Measurements from ENCODE around the gene ANK3.

GRCh38 chr10:60148266-60148840 is 241.3 kb downstream of the ANK3 start:
- no peak for TF ChIP-seq CTCF (IDR thresholded peaks at IDR 0.05)
- TF ChIP-seq POLR2A (IDR thresholded peaks at IDR 0.05) = no peak

Data from uterus (tissue), 2 donors.